Nephron (organoid): ENCODE results near the gene PGBD5.

Experiments
- H3K27ac Mint-ChIP-seq, 3 experiments: 2 replicates each; pipeline ENCODE4 v1.8.0; 2020; ENCODE audit warnings: mixed read lengths in 3 of 3, mild to moderate bottlenecking in 2 of 3, moderate library complexity in 1 of 3
- H3K27me3 Mint-ChIP-seq: 2 replicates; pipeline ENCODE4 v1.8.0; 2021; ENCODE audit warnings: low read depth, mild to moderate bottlenecking, moderate library complexity, mixed read lengths
- H3K36me3 Mint-ChIP-seq: 2 replicates; pipeline ENCODE4 v1.8.0; 2020; ENCODE audit warnings: low read depth, mixed read lengths
- H3K4me1 Mint-ChIP-seq: 2 replicates; pipeline ENCODE4 v1.8.0; 2020; ENCODE audit warnings: mixed read lengths
- H3K4me3 Mint-ChIP-seq, 3 experiments: 2 replicates each; pipeline ENCODE4 v1.8.0; 2020; ENCODE audit warnings: mild to moderate bottlenecking in 3 of 3, mixed read lengths in 3 of 3, moderate library complexity in 2 of 3
- H3K9me3 Mint-ChIP-seq: 2 replicates; pipeline ENCODE4 v1.8.0; 2020; ENCODE audit warnings: mixed read lengths
- TF ChIP-seq, protein P1 (sequence below), 3 experiments: fragments of 200-600 bp; sonication (generic); IDR thresholded peaks; one replicate each; pipeline ENCODE4 v1.5.0; 2021; ENCODE audit warnings: antibody characterized with exemption in 3 of 3; ENCODE audit not compliant: unreplicated experiment in 3 of 3

Gene PGBD5

GRCh38 chr1:230281556-230281955, 144.6 kb downstream of the PGBD5 start:
- Mint-ChIP-seq H3K27ac (peak overlapping the region in 2 of 3 experiments; percentile 49 to 53), H3K4me3 (no peak overlapping the region), H3K4me1 (peaks cover 12% of the 10 kb centered on the region)

DNA sequence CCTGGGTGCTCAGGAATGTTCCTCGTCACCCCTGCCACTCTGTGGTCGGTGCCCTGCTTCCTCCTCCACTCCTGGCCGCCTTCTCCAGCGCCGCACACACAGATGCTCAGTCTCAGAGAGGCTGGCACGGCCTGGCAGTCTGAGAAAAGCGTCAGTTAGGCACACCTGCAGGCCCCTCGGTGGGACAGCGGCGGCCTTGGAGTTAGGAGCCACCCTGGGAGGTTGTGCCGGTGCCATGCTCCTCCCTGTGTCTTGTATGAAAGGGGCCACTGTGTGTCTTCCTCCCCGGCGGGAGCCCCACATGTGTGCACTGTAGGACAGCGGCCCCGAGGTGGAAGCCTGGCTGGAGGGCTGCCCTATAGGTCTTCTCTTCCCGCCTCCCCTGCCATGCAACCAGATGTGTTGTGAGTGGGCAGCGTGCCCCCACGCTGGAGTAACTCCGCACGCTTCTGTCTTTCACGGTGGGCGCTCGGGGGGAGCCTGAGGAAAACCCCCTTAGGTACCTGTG, 145.2 kb downstream of the PGBD5 start:
- Mint-ChIP-seq H3K4me1 (peaks cover 12% of the 10 kb centered on the region), H3K27me3 (peaks cover 3% of the 10 kb centered on the region), H3K9me3 (no peaks in the 10 kb centered on the region), H3K36me3 (peaks cover 59% of the 10 kb centered on the region), H3K4me3 (no peak overlapping the region), H3K27ac (no peak overlapping the region)
- TF ChIP-seq, protein P1, sequence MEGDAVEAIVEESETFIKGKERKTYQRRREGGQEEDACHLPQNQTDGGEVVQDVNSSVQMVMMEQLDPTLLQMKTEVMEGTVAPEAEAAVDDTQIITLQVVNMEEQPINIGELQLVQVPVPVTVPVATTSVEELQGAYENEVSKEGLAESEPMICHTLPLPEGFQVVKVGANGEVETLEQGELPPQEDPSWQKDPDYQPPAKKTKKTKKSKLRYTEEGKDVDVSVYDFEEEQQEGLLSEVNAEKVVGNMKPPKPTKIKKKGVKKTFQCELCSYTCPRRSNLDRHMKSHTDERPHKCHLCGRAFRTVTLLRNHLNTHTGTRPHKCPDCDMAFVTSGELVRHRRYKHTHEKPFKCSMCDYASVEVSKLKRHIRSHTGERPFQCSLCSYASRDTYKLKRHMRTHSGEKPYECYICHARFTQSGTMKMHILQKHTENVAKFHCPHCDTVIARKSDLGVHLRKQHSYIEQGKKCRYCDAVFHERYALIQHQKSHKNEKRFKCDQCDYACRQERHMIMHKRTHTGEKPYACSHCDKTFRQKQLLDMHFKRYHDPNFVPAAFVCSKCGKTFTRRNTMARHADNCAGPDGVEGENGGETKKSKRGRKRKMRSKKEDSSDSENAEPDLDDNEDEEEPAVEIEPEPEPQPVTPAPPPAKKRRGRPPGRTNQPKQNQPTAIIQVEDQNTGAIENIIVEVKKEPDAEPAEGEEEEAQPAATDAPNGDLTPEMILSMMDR (IDR thresholded peaks at IDR 0.05; ENCODE audit: unreplicated experiment in 3 of 3) = no peak

More at GRCh38 chr1:230281556-230281955, 144.6 kb downstream of the PGBD5 start:
- peaks cover 54% of the 10 kb centered on the region for H3K36me3 Mint-ChIP-seq
- TF ChIP-seq, protein P1 (IDR thresholded peaks at IDR 0.05; ENCODE audit: unreplicated experiment in 3 of 3) = no peak
- H3K27me3 Mint-ChIP-seq = peaks cover 7% of the 10 kb centered on the region
- no peaks in the 10 kb centered on the region for H3K9me3 Mint-ChIP-seq

DNA sequence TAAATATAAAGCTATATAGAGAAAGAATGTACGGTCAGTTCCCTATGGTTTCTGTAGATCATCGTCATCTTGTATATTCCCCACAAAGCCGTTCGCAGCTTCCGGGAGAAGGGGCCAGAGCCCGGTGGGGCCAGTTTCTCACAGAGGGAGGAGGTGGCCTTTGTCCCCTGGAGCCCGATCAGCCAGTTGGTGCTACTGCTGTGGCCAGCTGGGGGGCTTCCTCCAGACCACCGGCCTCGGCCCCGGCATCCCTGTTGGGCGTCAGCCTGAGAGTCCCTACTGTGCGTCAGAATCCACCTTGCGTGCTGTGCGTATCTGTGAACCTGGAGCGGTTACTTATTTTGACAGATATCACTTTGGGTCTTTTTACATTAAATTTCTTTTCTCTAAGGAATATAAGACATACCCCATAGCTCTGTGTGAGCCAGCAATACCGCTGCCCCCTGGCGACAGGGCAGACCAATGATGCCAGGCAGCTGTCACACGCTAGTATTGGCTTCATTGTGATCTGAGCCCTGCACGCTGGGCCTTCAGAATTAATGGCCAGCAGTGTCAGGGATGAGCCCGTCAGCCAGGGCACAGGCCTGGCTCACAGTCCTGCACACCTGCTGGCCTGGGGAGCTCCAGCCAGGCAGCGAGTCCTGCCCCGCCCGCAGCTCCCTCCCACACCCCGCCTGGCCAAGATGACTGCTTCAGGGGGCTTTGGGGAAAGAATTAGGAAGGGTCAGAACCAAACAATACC, 145.9 kb downstream of the PGBD5 start:
- Mint-ChIP-seq H3K9me3 (no peaks in the 10 kb centered on the region), H3K4me3 (no peak overlapping the region), H3K4me1 (peaks cover 12% of the 10 kb centered on the region), H3K27ac (no peak overlapping the region), H3K27me3 (no peaks in the 10 kb centered on the region), H3K36me3 (peaks cover 62% of the 10 kb centered on the region)
- TF ChIP-seq, protein P1 (IDR thresholded peaks at IDR 0.05; ENCODE audit: unreplicated experiment in 3 of 3) = no peak

DNA sequence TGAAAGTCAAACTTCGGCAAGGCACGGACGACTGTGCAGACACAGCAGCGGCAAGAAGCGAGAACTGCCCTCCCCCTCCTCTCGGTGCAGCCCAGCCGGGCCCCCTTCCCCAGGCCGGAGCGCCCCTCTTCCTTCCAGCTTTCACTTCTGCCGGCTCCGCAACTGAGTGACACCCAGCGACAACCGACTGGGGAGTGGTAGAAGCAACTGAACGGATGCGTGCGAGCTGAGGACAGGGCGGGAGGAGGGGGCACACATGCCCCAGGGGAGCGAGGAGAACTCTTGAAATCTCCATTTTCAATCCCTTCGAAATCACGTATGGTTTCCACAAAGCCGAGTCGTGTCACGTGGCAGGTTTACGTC, 146.6 kb downstream of the PGBD5 start:
- TF ChIP-seq, protein P1 (IDR thresholded peaks at IDR 0.05; ENCODE audit: unreplicated experiment in 3 of 3) = no peak
- no peak overlapping the region for H3K4me3 Mint-ChIP-seq
- H3K36me3 Mint-ChIP-seq = peaks cover 62% of the 10 kb centered on the region
- no peaks in the 10 kb centered on the region for H3K9me3 Mint-ChIP-seq
- H3K4me1 Mint-ChIP-seq = peaks cover 12% of the 10 kb centered on the region
- no peaks in the 10 kb centered on the region for H3K27me3 Mint-ChIP-seq
- H3K27ac Mint-ChIP-seq = no peak overlapping the region

DNA sequence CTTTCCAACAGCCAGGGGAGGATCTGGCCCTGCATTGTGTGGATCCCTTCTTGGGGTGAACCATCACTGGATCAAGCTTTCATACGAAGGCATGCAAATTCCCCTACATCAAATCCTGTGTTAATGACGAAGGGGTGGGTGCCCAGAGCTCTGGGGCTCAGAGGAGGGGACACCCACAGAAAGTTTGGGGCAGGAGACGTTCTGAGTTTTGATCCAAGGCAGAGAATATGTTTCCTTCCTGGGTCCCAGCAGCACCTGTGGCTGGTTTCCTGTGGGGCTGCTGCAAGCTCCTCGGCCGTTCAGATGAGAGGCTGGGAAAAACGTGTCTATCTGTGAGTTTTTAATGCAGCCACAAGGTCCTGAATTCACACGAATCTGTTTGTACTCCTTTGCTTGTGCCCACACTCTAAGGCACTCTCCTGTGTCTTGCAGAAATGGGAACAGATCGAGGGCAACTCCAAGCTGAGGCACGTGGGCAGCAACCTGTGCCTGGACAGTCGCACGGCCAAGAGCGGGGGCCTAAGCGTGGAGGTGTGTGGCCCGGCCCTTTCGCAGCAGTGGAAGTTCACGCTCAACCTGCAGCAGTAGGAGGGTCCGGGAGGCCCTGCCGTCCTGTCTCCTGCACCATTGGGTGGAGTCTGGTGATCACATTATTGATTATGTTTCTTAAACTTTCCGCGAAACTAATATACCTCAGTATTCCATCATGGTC, 147.1 kb downstream of the PGBD5 start:
- Mint-ChIP-seq H3K27ac (no peak overlapping the region), H3K36me3 (peaks cover 59% of the 10 kb centered on the region), H3K4me3 (no peak overlapping the region), H3K4me1 (peaks cover 12% of the 10 kb centered on the region), H3K27me3 (no peaks in the 10 kb centered on the region), H3K9me3 (no peaks in the 10 kb centered on the region)
- TF ChIP-seq, protein P1 (IDR thresholded peaks at IDR 0.05; ENCODE audit: unreplicated experiment in 3 of 3) = no peak
